HG03066 (cell line): Measurements from ENCODE around the gene DMRTB1.

ENCODE experiments used
- ATAC-seq: cut with Tn5 transposase; IDR thresholded peaks from one replicate; pipeline ENCODE4 v1.9.1; 2021; ENCODE audit warnings: low read depth; ENCODE audit not compliant: unreplicated experiment

Gene DMRTB1

GRCh38 chr1:53484705-53485477, 25.7 kb downstream of the DMRTB1 start:
- no peak for ATAC-seq

GRCh38 chr1:53485478-53486394, 26.5 kb downstream of the DMRTB1 start:
- no peak for ATAC-seq

DNA sequence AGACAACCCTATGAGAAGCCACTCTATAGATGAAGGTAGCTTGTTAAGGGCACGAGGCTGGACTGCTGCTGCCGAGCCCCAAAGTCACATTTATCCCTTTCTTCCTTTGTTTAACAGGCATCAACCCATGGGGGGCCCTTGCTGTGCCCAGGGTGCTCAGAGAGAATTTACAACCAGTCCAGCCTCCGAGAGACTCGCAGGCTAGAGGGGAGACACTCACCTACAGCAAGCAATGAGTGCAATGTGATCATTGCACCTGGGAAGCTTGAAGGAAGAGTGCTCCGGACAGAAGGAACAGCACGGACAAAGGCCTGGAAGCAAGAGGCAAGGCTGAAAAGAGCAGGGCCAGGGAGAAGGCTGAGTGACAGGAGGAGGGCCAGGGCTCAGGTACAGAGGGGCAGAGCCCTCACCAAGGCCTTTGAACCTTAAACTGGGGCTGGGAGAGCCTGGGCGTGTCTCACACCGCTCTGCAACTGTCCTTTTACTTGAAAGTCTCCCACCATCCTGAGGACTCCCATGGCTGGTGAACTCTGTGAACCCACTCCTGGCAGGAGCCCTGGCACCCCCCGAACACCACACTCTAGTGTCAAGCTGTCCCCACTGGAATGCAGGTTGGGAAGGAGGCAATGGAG, 27.3 kb downstream of the DMRTB1 start:
- ATAC-seq = no peak

GRCh38 chr1:53490351-53490750, 31.2 kb downstream of the DMRTB1 start:
- ATAC-seq = no peak

DNA sequence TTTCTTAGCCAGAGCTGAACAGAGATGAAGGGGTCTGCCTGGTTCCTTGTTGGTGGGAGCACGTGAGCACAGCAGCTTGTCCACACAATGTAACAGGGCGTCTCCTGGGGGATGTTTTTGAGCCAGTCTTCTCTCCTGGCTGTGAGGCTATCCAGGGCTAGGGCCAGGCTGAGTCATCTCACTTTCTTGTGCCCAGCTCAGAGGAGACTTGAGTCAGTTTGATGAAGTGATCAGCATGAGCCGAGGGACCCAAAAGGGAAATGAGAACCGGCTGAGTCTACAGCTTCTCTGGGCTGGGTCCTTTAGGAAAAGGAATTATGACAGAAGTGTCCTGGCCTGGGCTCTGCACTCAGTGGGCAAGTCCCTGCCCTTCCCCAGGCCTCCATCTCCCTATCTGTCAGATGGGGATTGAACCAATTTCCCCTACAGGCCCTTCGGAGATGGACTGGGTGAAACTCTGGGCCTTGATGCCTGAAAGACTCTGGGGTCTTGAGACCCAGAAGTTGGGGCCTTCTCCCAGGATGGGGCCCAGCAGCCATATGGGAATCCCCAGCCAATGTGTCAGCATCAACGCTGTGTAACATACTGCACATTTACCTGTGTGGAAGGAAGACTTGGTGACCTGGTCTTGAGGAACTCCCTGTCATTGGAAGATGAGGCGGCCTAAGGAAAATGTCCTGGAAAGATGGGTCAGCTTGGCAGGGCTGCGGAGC, 36.6 kb downstream of the DMRTB1 start:
- no peak for ATAC-seq

GRCh38 chr1:53498555-53499131, 39.4 kb downstream of the DMRTB1 start:
- no peak for ATAC-seq

GRCh38 chr1:53499257-53500203, 40.3 kb downstream of the DMRTB1 start:
- ATAC-seq = no peak

- ATAC-seq = no peak
Measured at GRCh38 chr1:53500204-53501064, 41.2 kb downstream of the DMRTB1 start.

DNA sequence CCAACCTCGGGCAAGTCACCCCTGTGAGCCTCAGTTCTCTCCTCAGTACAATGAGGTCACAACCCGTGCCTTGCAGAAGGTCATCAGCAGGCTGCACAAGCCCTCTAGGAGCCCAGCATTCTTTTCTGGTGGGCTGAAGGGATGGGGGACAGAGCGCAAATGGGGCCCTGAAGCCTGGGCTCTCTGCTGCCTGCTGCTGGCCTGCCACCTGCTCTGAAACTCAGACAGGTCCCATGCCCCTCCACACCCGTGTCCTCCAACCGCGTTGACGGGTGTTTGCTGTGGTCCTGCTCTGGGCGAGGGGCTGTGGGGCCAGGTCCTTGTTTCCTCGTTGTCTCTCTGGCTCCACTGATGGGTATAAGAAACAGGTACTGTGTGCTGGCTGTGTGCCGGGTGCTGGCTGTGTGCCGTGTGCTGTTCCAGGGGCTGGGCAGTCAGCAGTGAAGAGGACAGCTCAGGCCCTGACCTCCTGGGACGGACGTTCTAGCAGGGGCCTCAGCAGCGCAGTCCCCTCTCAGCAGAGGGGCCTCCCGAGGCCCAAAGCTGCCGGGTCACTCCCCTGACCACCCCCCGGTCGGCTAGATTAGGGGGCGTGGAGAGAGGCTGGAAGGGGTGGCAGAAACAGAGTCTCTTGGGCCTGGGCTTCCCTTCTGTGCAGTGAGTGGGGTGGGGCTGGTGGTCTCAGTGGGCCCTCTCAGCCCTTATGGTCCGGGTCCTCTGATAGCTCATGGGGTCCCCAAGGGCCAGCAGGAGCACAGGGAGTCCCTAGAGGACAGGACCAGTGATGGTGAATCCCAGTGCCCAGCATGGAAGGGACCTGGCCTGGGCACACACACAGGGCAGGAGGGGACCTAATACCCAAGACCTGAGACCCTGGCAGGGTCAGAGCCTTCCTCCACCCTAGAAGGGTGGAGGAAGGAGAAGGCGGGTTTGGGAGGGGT, 42.1 kb downstream of the DMRTB1 start:
- no peak for ATAC-seq

DNA sequence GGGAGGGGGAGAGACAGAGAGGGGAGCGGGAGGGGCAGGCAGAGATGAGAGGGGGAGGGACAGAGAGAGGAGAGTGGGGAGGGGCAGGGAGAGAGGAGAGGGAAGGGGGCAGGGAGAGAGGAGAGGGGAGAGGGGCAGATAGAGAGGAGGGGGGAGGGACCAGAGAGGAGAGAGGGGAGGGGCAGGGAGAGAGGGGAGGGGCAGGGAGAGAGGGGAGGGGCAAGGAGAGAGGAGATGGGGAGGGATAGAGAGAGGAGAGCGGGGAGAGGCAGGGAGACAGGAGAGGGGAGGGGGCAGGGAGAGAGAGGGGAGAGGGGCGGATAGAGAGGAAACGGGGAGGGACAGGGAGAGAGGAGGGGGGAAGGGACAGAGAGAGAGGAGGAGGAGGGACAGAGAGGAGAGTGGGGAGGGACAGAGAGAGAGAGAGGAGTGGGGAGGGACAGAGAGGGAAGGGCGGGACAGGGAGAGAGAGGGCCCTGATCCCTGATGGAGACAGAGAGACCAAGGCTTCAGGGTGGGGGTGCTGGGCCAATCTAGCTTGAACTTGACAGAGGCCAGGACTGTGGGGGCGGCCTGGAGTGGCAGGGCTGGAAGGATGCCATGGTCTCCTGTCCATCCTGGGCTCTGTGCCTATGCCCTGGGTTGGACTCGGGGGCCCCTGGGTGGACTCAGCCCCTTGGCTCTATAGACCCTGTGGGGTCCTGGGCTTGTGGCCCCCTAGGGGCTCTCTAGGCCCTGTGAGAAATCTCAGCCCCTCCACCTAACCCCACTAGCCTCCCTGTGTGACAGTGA, 43.6 kb downstream of the DMRTB1 start:
- ATAC-seq = no peak

DNA sequence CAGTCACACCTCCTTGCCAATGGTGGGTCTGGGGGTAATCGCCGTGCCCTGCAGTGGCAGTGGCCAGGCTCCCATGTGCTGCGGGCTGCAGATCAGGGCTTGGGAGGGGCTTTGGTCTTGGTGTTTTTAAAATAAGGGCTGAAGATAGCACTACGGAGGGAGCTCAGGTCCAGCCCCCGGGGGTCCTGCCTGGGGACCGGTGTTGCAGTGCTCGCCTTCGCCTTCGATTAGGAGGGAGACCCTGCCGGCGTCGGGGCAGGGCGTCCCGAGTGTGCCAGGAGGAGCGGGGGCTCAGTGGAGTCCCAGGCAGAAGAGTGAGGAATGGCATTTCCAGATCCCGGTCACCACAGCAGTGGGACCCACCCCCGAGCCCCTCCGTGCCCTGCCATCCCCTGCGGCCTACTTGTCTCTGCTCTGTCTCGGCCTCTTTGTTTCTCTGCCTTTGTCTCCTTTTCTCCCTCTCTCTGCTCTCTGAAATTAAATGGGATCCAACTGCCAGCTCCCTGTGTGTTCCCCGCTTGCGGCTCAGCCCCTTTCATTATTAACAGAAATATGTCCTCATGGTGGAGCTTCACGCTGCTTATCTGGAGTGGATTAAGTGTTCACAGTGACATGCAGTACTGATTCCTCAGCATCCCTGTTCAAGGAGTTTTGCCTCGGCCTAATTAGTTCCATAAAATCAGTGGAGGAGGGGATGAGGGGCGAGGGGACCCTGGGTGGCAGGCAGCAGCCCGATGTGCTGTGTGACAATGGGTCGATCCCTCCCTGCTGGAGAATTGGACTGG, 44.4 kb downstream of the DMRTB1 start:
- ATAC-seq = no peak

- no peak for ATAC-seq
Measured at GRCh38 chr1:53504901-53505300, 45.7 kb downstream of the DMRTB1 start.

DNA sequence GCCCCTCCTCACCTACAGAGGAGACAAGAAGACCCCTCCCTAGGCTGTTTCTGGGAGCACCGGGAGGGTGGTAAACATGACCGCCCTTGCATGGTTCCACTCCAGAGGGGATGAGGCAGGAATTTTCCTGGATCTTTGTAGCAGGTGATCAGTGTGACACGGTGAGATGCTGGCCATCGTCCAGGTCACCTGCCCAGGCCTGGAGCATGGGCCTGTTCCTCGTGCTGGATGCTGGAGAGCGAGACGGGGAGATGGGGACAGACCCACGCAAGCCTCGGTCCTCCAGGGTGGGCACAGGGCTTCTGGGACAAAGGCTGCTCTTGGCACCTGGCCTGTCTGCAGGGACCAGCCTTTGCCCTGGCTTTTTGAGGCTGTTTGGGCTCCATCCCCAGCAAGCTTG, 46.2 kb downstream of the DMRTB1 start:
- ATAC-seq = no peak

- ATAC-seq = no peak
Measured at GRCh38 chr1:53505891-53506290, 46.7 kb downstream of the DMRTB1 start.

DNA sequence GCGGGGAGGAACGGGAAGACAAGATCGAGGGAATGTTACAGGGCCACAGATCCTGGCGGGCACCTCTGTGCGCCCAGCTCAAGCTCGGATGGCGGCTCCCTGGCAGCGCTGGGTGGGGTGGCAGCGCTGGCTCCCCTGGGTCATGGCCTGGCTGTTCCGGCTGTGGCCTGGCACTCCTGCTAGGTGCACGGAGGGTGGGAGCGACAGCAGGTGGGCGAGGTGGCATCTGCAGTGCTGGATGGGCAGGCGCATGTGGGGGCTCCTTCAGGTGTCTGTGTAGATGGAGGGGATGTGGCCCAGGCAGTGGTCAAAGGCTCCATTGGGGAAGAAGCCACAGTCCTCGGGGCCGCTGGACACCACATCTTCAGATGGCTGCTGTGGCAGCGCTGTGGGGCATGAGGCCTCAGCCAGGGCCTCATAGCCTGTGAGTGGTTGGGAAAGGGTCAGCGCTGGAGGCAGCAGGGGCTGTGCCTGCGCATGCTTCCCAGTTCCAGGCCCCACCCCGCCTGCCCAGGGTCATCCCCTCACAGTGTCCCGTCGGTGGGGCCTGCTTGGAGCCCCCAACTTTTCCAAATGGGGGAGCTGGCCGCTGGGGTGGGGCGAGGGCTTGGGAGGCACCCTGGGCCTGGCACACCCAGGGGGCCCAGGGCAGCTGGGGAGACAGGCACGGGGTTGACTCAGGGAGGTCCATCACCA, 47.3 kb downstream of the DMRTB1 start:
- ATAC-seq = no peak
